OCI-LY1 (cell line): Measurements from ENCODE around the gene ME3.

ENCODE experiments used
- H2AFZ ChIP-seq: fragments of 200-600 bp; sonication (generic), shearing (Covaris generic); 2 replicates; pipeline ENCODE4 v1.6.0; 2014; ENCODE audit warnings: antibody characterized with exemption, mild to moderate bottlenecking, low read length
- H3F3A ChIP-seq: fragments of 200-600 bp; sonication (generic), shearing (Covaris generic); 2 replicates; pipeline ENCODE4 v1.6.0; 2014; ENCODE audit warnings: mild to moderate bottlenecking, antibody characterized with exemption, low read length, moderate library complexity; ENCODE audit not compliant: insufficient read depth
- H3K27ac ChIP-seq: fragments of 200-600 bp; sonication (generic); 2 replicates; pipeline ENCODE4 v1.5.1; 2014; ENCODE audit warnings: low read length, mixed run types, mild to moderate bottlenecking, low read depth; ENCODE audit not compliant: poor library complexity, severe bottlenecking
- H3K27me3 ChIP-seq: fragments of 200-600 bp; sonication (generic); 2 replicates; pipeline ENCODE4 v1.6.0; 2014; ENCODE audit warnings: antibody characterized with exemption, mild to moderate bottlenecking, low read length, moderate library complexity; ENCODE audit not compliant: insufficient read depth
- H3K36me3 ChIP-seq: fragments of 200-600 bp; sonication (generic); 2 replicates; pipeline ENCODE4 v1.6.1; 2014; ENCODE audit warnings: mild to moderate bottlenecking, antibody characterized with exemption, low read length, moderate library complexity, mixed read lengths; ENCODE audit not compliant: insufficient read depth
- H3K4me1 ChIP-seq: fragments of 200-600 bp; sonication (generic); 2 replicates; pipeline ENCODE4 v1.5.1; 2014; ENCODE audit warnings: mild to moderate bottlenecking, low read length, moderate library complexity; ENCODE audit not compliant: insufficient read depth, severe bottlenecking
- H3K4me2 ChIP-seq: fragments of 200-600 bp; sonication (generic), shearing (Covaris generic); 2 replicates; pipeline ENCODE4 v1.6.1; 2014; ENCODE audit warnings: low read length
- H3K4me3 ChIP-seq: fragments of 200-600 bp; sonication (generic); 2 replicates; pipeline ENCODE4 v1.5.1; 2014; ENCODE audit warnings: low read length, low read depth, mild to moderate bottlenecking, mixed read lengths; ENCODE audit not compliant: poor library complexity, severe bottlenecking
- H3K79me2 ChIP-seq: fragments of 200-600 bp; shearing (Covaris generic); 2 replicates; pipeline ENCODE4 v1.6.1; 2016; ENCODE audit warnings: mixed run types, low read length, mixed read lengths; ENCODE audit not compliant: insufficient read depth
- H3K9ac ChIP-seq: fragments of 200-600 bp; sonication (generic), shearing (Covaris generic); 2 replicates; pipeline ENCODE4 v1.6.1; 2014; ENCODE audit warnings: mild to moderate bottlenecking, low read length, mixed read lengths
- H3K9me2 ChIP-seq: fragments of 200-600 bp; sonication (generic), shearing (Covaris generic); 2 replicates; pipeline ENCODE4 v1.6.1; 2014; ENCODE audit warnings: low read depth, mild to moderate bottlenecking, low read length, mixed read lengths
- H3K9me3 ChIP-seq: fragments of 200-600 bp; shearing (Covaris generic); 2 replicates; pipeline ENCODE4 v1.6.1; 2014; ENCODE audit warnings: low read length, mixed read lengths
- H4K20me1 ChIP-seq: fragments of 200-600 bp; sonication (generic), shearing (Covaris generic); 2 replicates; pipeline ENCODE4 v1.6.0; 2016; ENCODE audit warnings: mild to moderate bottlenecking, low read length; ENCODE audit not compliant: insufficient read depth
- CTCF ChIP-seq: fragments of 200-600 bp; sonication (generic), shearing (Covaris generic); IDR thresholded peaks from 2 replicates; pipeline ENCODE4 v1.5.1; 2017; ENCODE audit warnings: mild to moderate bottlenecking, antibody characterized with exemption, low read length, moderate library complexity, mixed read lengths
- EZH2 ChIP-seq: fragments of 200-600 bp; sonication (generic), shearing (Covaris generic); IDR thresholded peaks from 2 replicates; pipeline ENCODE4 v1.8.0; 2017; ENCODE audit warnings: borderline replicate concordance, mixed run types, mild to moderate bottlenecking, antibody characterized with exemption, low read length, moderate library complexity, mixed read lengths

Gene ME3

GRCh38 chr11:86514453-86514852 is 158.0 kb downstream of the ME3 start:
- no peak overlapping the region for H3K27ac ChIP-seq
- no peak overlapping the region for H3K4me2 ChIP-seq
- no peaks in the 10 kb centered on the region for H3K27me3 ChIP-seq
- H3K9me3 ChIP-seq, result no peaks in the 10 kb centered on the region
- H2AFZ ChIP-seq, result no peak overlapping the region
- TF ChIP-seq EZH2, result no peak
- no peak for TF ChIP-seq CTCF
- no peaks in the 10 kb centered on the region for H3K79me2 ChIP-seq
- H3K4me3 ChIP-seq, result no peak overlapping the region
- no peaks in the 10 kb centered on the region for H3K4me1 ChIP-seq
- no peaks in the 10 kb centered on the region for H3F3A ChIP-seq
- no peaks in the 10 kb centered on the region for H3K9me2 ChIP-seq
- H3K36me3 ChIP-seq, result no peaks in the 10 kb centered on the region
- no peaks in the 10 kb centered on the region for H4K20me1 ChIP-seq
- H3K9ac ChIP-seq, result no peak overlapping the region

GRCh38 chr11:86513746-86514373 is 158.6 kb downstream of the ME3 start:
- Histone ChIP-seq H2AFZ (no peak overlapping the region), H3K27ac (no peak overlapping the region), H3K4me2 (no peak overlapping the region), H3K27me3 (no peaks in the 10 kb centered on the region), H3K9me2 (no peaks in the 10 kb centered on the region), H3K9ac (no peak overlapping the region), H3F3A (no peaks in the 10 kb centered on the region), H3K9me3 (no peaks in the 10 kb centered on the region), H3K36me3 (no peaks in the 10 kb centered on the region), H3K79me2 (no peaks in the 10 kb centered on the region), H3K4me3 (no peak overlapping the region), H3K4me1 (no peaks in the 10 kb centered on the region), H4K20me1 (no peaks in the 10 kb centered on the region)
- TF ChIP-seq CTCF, result no peak
- TF ChIP-seq EZH2, result no peak

- no peaks in the 10 kb centered on the region for H3K4me1 ChIP-seq
- H3K27me3 ChIP-seq, result no peaks in the 10 kb centered on the region
- no peaks in the 10 kb centered on the region for H3K9me2 ChIP-seq
- H3K79me2 ChIP-seq, result no peaks in the 10 kb centered on the region
- H3K4me2 ChIP-seq, result no peak overlapping the region
- no peak overlapping the region for H3K4me3 ChIP-seq
- H3F3A ChIP-seq, result no peaks in the 10 kb centered on the region
- H3K9me3 ChIP-seq, result no peaks in the 10 kb centered on the region
- H4K20me1 ChIP-seq, result no peaks in the 10 kb centered on the region
- TF ChIP-seq CTCF (no peak), EZH2 (no peak)
- H2AFZ ChIP-seq, result no peak overlapping the region
- H3K36me3 ChIP-seq, result no peaks in the 10 kb centered on the region
- H3K27ac ChIP-seq, result no peak overlapping the region
- H3K9ac ChIP-seq, result no peak overlapping the region
These were observed 159.3 kb downstream of the ME3 start for GRCh38 chr11:86513138-86513537.
